NT2/D1 (cell line): ENCODE results near the gene FBXL16.

ENCODE experiments used
- SUZ12 ChIP-seq: IDR thresholded peaks from 2 replicates; pipeline ENCODE4 v1.6.1; 2011; ENCODE audit not compliant: insufficient read length, insufficient read depth; ENCODE audit errors: extremely low read depth
- YY1 ChIP-seq: IDR thresholded peaks from 2 replicates; pipeline ENCODE4 v1.6.1; 2011; ENCODE audit not compliant: insufficient read length, insufficient read depth
- ZNF274 ChIP-seq: IDR thresholded peaks from 2 replicates; pipeline ENCODE4 v1.6.1; 2011; ENCODE audit warnings: mild to moderate bottlenecking, low read depth, low read length

DNA sequence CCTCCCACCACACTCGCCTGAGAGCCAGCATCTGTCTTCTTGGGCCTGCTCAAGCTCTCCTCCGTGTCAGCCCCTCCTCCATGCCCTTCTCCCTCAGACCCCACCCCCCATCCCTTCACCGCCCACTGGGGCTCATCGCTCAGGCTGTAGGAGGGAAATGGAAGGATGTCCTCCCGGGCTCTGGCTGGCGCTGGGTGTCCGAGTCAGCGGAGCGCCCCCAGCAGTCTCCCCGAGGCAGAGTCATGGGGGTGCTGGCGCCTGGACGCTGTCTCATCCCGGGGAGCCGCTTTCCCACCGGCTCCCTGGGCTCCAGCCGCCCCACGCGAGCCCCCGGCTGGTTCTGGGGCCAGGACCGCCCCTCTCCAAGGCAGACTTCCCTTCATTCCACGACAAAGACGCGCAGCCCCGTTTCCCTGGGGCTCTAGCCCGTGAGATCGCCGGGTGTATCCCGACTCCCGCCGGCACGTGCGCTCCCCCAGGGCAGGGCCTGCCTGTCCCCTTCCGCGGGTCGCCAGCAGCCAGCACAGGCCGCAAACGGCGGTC lies 14.9 kb upstream of the FBXL16 start:
- TF ChIP-seq SUZ12, result no peak
- no peak for TF ChIP-seq YY1
- TF ChIP-seq ZNF274, result no peak
